Stimulated activated CD4-positive, alpha-beta T cell treated with anti-CD3 and anti-CD28 coated beads, TNF-alpha, amount 100 ng/mL, for 4 hours (primary cell): ENCODE data around the gene RANBP10.

Experiments used
- DNase-seq, 3 experiments: peaks; one replicate each; pipeline ENCODE4 v3.0.0-alpha.2; 2020; ENCODE audit warnings: low read depth in 3 of 3

Gene RANBP10

GRCh38 chr16:67675999-67676398 lies 130.4 kb downstream of the RANBP10 start:
- DNase-seq, result no peak

- no peak for DNase-seq
These were observed 130.8 kb downstream of the RANBP10 start for GRCh38 chr16:67675579-67675935.

GRCh38 chr16:67674851-67675578 lies 131.3 kb downstream of the RANBP10 start:
- DNase-seq, result no peak

GRCh38 chr16:67673712-67674580 lies 132.4 kb downstream of the RANBP10 start:
- DNase-seq, result no peak
